ENCODE measurements around the gene BAIAP2L1.

GRCh38 chr7:98358706-98359105, 42.2 kb downstream of the BAIAP2L1 start:
- TF ChIP-seq CEBPB (IDR thresholded peaks at IDR 0.05) (no peak), EP300 (IDR thresholded peaks at IDR 0.05; ENCODE audit: borderline replicate concordance) (no peak), TAF1 (IDR thresholded peaks at IDR 0.05; ENCODE audit: low read depth) (no peak), REST (IDR thresholded peaks at IDR 0.05; ENCODE audit: low read depth) (no peak)
